Stomach (tissue), 9 donors: Measurements from ENCODE around the gene KCNK1. TPM values are rescaled to one million over a fixed set of nuclear protein-coding genes. Genes with fewer than 3 reads are reported as not detected.

Source experiments
- DNase-seq, 2 donors: peaks; one replicate each; pipeline versions ENCODE4 v3.0.0 to v3.0.0-alpha.2; 2013 to 2019
- H3K27ac ChIP-seq, 5 donors: fragments of 200-600 bp in 4 of 5; sonication (generic) in 4 of 5; one replicate each; pipeline ENCODE4 v1.5.1; 2013 to 2019; ENCODE audit warnings: mild to moderate bottlenecking in 1 of 5, moderate library complexity in 1 of 5
- H3K27me3 ChIP-seq, 3 donors: fragments of 200-600 bp; sonication (generic); one replicate each; pipeline ENCODE4 v1.5.1; 2017 to 2019; ENCODE audit warnings: mixed run types in 1 of 3
- H3K36me3 ChIP-seq, 4 donors: fragments of 200-600 bp; sonication (generic); 1 replicate in 3 of 4; 2 replicates in 1 of 4; pipeline ENCODE4 v1.5.1; 2016 to 2019
- H3K4me1 ChIP-seq, 4 donors: fragments of 200-600 bp; sonication (generic); one replicate each; pipeline ENCODE4 v1.5.1; 2016 to 2019
- H3K4me3 ChIP-seq, 4 donors: fragments of 200-600 bp; sonication (generic) in 3 of 4; one replicate each; pipeline ENCODE4 v1.5.1; 2016 to 2019; ENCODE audit warnings: mild to moderate bottlenecking in 1 of 4
- H3K9me3 ChIP-seq, 4 donors: fragments of 200-600 bp; sonication (generic); one replicate each; pipeline ENCODE4 v1.5.1; 2016 to 2019
- EP300 ChIP-seq: sonication (generic); formaldehyde crosslinking; IDR thresholded peaks from one replicate; pipeline ENCODE4 v1.6.1; 2017; ENCODE audit warnings: antibody characterized with exemption
- POLR2A ChIP-seq, 4 donors: fragments of 450-650 bp; IDR thresholded peaks; one replicate each; pipeline ENCODE4 v1.6.1; 2016; ENCODE audit warnings: antibody characterized with exemption in 4 of 4, control low read depth in 2 of 4, mild to moderate bottlenecking in 1 of 4, moderate library complexity in 1 of 4
- POLR2AphosphoS5 ChIP-seq, 3 donors: sonication (generic); formaldehyde crosslinking; IDR thresholded peaks; one replicate each; pipeline ENCODE4 v1.6.1; 2016; ENCODE audit warnings: antibody characterized with exemption in 3 of 3
- WGBS, 5 donors: extraction: QIAGEN DNeasy Blood & Tissue Kit in 3 of 5; methylation state at CpG; one replicate each; pipeline versions ENCODE4 v1.1.5 to v1.1.7; 2013 to 2018; 5-methylcytosine and 5-hydroxymethylcytosine counted together
- intact Hi-C: fragments of 100-400 bp; cut with DNase I; formaldehyde crosslinking; loops from one replicate; pipeline ENCODE4 v1.15.1; 2023; ENCODE audit warnings: low total_unique reads
- polyA plus RNA-seq, 3 donors: library from polyadenylated mRNA; stranded (reverse); fragments of 200-250 nt; gene quantifications; one replicate each; pipeline ENCODE4 v1.2.3, GENCODE V29; 2013
- total RNA-seq, 5 donors: library from RNA; depleted of rRNA; stranded (reverse); fragments of >200 nt; gene quantifications; one replicate each; pipeline versions ENCODE4 v1.1.0 to v1.2.3, GENCODE V29; 2014 to 2016
- TF ChIP-seq, protein P1 (sequence below), 7 experiments: fragments of 450-650 bp in 4 of 7; fragments of 200-600 bp in 3 of 7; sonication (generic) in 3 of 7; IDR thresholded peaks; one replicate each; pipeline ENCODE4 v1.5.1; 2016 to 2019; ENCODE audit warnings: antibody characterized with exemption in 7 of 7, control low read depth in 2 of 7, mild to moderate bottlenecking in 1 of 7
- donor health status: healthy with polysubstance abuse.
- donor health status: Bipolar disorder and iron deficiency.
- donor health status: healthy.

KCNK1 gene
- total and polyA plus RNA-seq, 8 donors: 4.1 to 52.5 (median 9.5) TPM

GRCh38 chr1:233704170-233704897, 90.4 kb downstream of the KCNK1 start:
- WGBS, 5 donors: 53 to 64% (median 60%) methylated on average over 6 of the region's 6 CpGs
- Histone ChIP-seq H3K9me3 (no peaks in the 10 kb centered on the region), H3K27me3 (no peaks in the 10 kb centered on the region), H3K36me3 (no peaks in the 10 kb centered on the region), H3K27ac (peak overlapping the region in 3 of 5 donors; percentile 10 to 83 (median 13)), H3K4me3 (no peak overlapping the region), H3K4me1 (peaks cover 16 to 45% (median 25%) of the 10 kb centered on the region in 4 donors)
- no peak for DNase-seq
- TF ChIP-seq POLR2A (IDR thresholded peaks at IDR 0.05): no peak
- TF ChIP-seq EP300: no peak
- intact Hi-C loops: no loop called here

DNA sequence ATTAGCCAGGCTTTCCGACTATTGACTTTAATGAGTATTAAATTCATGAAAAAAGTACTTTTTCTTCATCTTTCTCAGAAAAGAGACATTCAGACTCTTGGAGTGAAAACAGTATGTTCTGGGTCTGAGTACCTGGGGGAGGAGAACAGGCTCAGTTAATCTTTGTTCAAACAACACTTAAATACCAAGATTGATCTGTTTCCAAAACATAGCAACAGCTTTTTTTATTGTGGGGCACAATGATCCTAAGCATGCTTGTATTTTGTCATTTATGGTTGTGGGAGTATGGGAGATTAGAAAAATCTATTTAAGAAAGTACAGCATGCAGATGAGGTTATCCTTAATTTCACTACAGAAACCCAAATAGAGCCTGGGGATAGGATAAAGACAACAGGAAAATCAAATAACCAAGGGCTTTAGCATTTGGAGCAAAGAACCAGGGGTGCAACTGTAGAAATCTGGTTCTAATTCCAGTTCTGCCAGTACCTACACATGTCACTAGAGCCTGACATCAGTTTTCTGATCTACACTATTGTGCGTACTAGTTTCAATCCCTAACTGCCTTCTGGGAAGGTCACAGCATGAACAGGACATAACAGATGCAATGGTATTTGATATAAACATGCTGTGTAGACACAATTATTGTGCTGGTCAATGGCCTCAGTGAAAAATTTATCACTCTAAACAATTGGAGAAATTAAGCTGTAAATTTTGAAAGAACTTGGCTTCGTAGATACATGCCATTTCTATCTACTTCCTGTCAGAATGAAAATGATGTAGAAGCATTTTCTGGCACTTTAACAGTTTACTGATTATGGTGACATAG, 91.2 kb downstream of the KCNK1 start:
- no peak overlapping the region for H3K4me3 ChIP-seq
- no peaks in the 10 kb centered on the region for H3K36me3 ChIP-seq
- peaks cover 16 to 45% (median 25%) of the 10 kb centered on the region in 4 donors for H3K4me1 ChIP-seq
- WGBS, 5 donors: 63 to 71% (median 68%) methylated on average over 3 of the region's 3 CpGs
- peak overlapping the region in 2 of 5 donors; percentile 10 to 83 for H3K27ac ChIP-seq
- peak in 1 of 2 donors; percentile 25 for DNase-seq
- no peaks in the 10 kb centered on the region for H3K9me3 ChIP-seq
- H3K27me3 ChIP-seq: no peaks in the 10 kb centered on the region
- TF ChIP-seq EP300 (no peak), POLR2A (IDR thresholded peaks at IDR 0.05) (no peak), POLR2AphosphoS5 (IDR thresholded peaks at IDR 0.05) (no peak)
- TF ChIP-seq, protein P1, sequence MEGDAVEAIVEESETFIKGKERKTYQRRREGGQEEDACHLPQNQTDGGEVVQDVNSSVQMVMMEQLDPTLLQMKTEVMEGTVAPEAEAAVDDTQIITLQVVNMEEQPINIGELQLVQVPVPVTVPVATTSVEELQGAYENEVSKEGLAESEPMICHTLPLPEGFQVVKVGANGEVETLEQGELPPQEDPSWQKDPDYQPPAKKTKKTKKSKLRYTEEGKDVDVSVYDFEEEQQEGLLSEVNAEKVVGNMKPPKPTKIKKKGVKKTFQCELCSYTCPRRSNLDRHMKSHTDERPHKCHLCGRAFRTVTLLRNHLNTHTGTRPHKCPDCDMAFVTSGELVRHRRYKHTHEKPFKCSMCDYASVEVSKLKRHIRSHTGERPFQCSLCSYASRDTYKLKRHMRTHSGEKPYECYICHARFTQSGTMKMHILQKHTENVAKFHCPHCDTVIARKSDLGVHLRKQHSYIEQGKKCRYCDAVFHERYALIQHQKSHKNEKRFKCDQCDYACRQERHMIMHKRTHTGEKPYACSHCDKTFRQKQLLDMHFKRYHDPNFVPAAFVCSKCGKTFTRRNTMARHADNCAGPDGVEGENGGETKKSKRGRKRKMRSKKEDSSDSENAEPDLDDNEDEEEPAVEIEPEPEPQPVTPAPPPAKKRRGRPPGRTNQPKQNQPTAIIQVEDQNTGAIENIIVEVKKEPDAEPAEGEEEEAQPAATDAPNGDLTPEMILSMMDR (IDR thresholded peaks at IDR 0.05): no peak
- intact Hi-C loops: no loop called here

DNA sequence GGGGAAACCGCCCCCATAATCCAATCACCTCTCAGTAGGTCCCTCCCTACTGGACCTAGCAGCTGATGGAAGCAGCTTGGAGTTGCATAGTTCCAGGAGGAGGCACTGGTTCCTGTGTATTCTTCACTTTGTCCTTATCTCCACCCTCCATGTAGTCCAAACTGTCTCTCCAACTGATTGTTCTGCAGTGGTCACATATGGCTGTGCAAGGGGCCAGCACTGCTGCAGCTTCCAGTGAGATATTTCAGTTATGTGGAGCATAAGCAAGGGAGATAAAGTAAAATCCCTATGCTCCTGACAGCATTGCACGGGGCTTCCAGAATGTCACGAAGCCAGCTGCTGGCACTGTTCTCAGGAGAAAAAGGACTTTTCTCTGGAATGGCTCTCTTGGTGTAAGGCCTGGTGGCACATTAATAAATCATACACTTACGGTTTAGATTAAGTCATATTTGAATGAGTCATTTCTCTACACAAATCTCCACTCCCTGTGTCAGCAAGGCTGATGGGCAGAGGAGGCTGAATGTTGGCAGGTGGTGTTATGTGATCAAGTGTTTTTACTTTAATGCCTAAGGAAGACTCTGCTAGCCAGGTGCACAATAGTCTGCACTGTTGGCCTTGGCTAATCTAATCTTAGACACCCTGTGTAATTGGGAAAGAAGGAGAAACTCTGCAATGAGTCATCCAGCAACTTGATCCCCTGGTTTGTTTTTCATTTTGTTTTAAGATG, 93.4 kb downstream of the KCNK1 start:
- no peaks in the 10 kb centered on the region for H3K36me3 ChIP-seq
- intact Hi-C loops: no loop called here
- no peak overlapping the region for H3K4me3 ChIP-seq
- peaks cover 16 to 45% (median 25%) of the 10 kb centered on the region in 4 donors for H3K4me1 ChIP-seq
- peak overlapping the region; percentile 56 to 88 (median 80) for H3K27ac ChIP-seq
- TF ChIP-seq POLR2AphosphoS5 (IDR thresholded peaks at IDR 0.05) (peak in 2 of 3 donors; percentile 58 to 76), EP300 (no peak)
- 27 to 51% (median 31%) methylated on average over 4 of the region's 4 CpGs for WGBS, 5 donors
- H3K27me3 ChIP-seq: no peaks in the 10 kb centered on the region
- no peaks in the 10 kb centered on the region for H3K9me3 ChIP-seq
- DNase-seq: peak; percentile 67 to 75

DNA sequence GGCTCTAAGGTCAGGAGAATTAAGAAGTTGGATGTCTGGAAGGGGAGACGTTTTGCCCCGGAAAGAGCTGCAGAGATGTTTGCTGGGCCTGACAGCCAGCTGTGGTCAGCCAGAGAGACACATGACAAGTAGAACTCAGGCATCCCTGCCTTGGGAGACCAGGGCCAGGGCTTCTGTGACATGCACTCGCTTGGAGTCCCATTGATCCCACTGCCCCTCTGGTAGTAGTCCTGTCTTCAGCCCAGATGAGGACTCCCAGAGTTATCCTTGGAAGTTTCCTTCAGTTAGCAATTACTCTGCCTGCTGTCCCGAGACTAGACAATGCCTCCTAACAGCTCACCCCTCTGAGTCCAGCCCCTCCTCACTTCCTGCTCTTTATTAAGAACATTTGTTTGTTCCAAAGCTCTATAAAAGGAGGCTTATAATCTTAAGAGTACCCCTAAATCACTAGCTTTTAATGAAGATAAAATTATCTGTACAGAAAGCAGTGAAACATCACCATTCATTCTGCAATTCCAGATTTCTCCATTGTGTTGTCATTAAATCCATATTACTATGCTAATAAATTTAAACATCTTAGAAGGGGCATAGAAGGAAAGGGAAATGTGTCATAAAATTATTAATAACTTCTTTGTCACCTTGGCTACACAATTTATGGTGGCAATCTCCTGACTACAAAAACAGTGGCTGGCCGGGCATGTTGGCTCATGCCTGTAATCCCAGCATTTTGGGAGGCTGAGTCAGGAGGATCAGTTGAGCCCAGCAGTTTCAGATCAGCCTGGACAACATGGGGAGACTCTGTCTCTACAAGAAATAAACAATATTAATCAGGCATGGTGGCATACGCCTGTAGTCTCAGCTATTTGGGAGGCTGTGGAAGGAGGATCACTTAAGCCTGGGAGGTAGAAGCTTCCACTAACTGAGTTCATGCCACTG, 94.2 kb downstream of the KCNK1 start:
- Histone ChIP-seq H3K4me3 (no peak overlapping the region), H3K27me3 (no peaks in the 10 kb centered on the region), H3K4me1 (peaks cover 16 to 45% (median 25%) of the 10 kb centered on the region in 4 donors), H3K9me3 (no peaks in the 10 kb centered on the region), H3K36me3 (no peaks in the 10 kb centered on the region), H3K27ac (peak overlapping the region; percentile 56 to 88 (median 80))
- intact Hi-C loops: no loop called here
- DNase-seq: no peak
- 44 to 52% (median 46%) methylated on average over 6 of the region's 6 CpGs for WGBS, 5 donors
- TF ChIP-seq EP300: no peak
- TF ChIP-seq, protein P1 (IDR thresholded peaks at IDR 0.05): no peak
- TF ChIP-seq POLR2A (IDR thresholded peaks at IDR 0.05): no peak
- no peak for TF ChIP-seq POLR2AphosphoS5 (IDR thresholded peaks at IDR 0.05)
